ENCODE measurements around the gene ERAP2.
"Not testable (repeated sequence)": the region's sequence is repeated elsewhere in the genome, so short reads cannot be mapped to it uniquely, and the experiment has no call there.

ERAP2 gene

GRCh38 chr5:96901384-96901783 is 25.1 kb downstream of the ERAP2 start:
- DNase-seq, result no peak

GRCh38 chr5:96901841-96902240 is 25.5 kb downstream of the ERAP2 start:
- DNase-seq, result no peak

GRCh38 chr5:96902876-96903275 is 26.6 kb downstream of the ERAP2 start:
- DNase-seq, result no peak

GRCh38 chr5:96903300-96903699 is 27.0 kb downstream of the ERAP2 start:
- no peak for DNase-seq

GRCh38 chr5:96904054-96904931 is 28.0 kb downstream of the ERAP2 start:
- DNase-seq, result no peak

- no peak for DNase-seq
These were observed 29.6 kb downstream of the ERAP2 start for GRCh38 chr5:96905864-96906263.

GRCh38 chr5:96909003-96909402 is 32.7 kb downstream of the ERAP2 start:
- DNase-seq, result no peak

GRCh38 chr5:96909435-96909834 is 33.1 kb downstream of the ERAP2 start:
- DNase-seq, result no peak

- DNase-seq, result no peak
These were observed 34.8 kb downstream of the ERAP2 start for GRCh38 chr5:96911139-96911538.

GRCh38 chr5:96913233-96913632 is 36.9 kb downstream of the ERAP2 start:
- no peak for DNase-seq

- no peak for DNase-seq
These were observed 43.5 kb downstream of the ERAP2 start for GRCh38 chr5:96919754-96920197.

GRCh38 chr5:96920744-96921355 is 44.5 kb downstream of the ERAP2 start:
- no peak for DNase-seq

- no peak for DNase-seq
These were observed 46.4 kb downstream of the ERAP2 start for GRCh38 chr5:96922499-96923244.

- DNase-seq, result no peak
These were observed 47.7 kb downstream of the ERAP2 start for GRCh38 chr5:96924016-96924443.

- no peak for DNase-seq
These were observed 50.0 kb downstream of the ERAP2 start for GRCh38 chr5:96926276-96926675.

GRCh38 chr5:96927008-96927407 is 50.7 kb downstream of the ERAP2 start:
- DNase-seq, result peak; percentile 34

- no peak for DNase-seq
These were observed 52.8 kb downstream of the ERAP2 start for GRCh38 chr5:96928931-96929708.

GRCh38 chr5:96930058-96930457 is 53.8 kb downstream of the ERAP2 start:
- DNase-seq, result no peak

- no peak for DNase-seq
These were observed 54.3 kb downstream of the ERAP2 start for GRCh38 chr5:96930589-96930988.

GRCh38 chr5:96931037-96931436 is 54.7 kb downstream of the ERAP2 start:
- not testable (repeated sequence) for DNase-seq

GRCh38 chr5:96931605-96932004 is 55.3 kb downstream of the ERAP2 start:
- DNase-seq, result no peak

GRCh38 chr5:96932026-96932425 is 55.7 kb downstream of the ERAP2 start:
- no peak for DNase-seq
